Hepatic stellate cell (primary cell): ENCODE results near the gene METTL25.
A peak's percentile ranks its signal among the peaks of the same experiment; 100 is the strongest.

Experiments used
- DNase-seq: peaks from one replicate; pipeline ENCODE4 v3.0.0; 2011; ENCODE audit warnings: low spot score

Gene METTL25

GRCh38 chr12:82406651-82407050 is 48.3 kb downstream of the METTL25 start:
- no peak for DNase-seq

- no peak for DNase-seq
Observed at GRCh38 chr12:82407481-82407880, 49.2 kb downstream of the METTL25 start.

- DNase-seq: no peak
Observed at GRCh38 chr12:82408844-82409243, 50.5 kb downstream of the METTL25 start.

- DNase-seq: no peak
Observed at GRCh38 chr12:82411546-82412230, 53.4 kb downstream of the METTL25 start.

- DNase-seq: no peak
Observed at GRCh38 chr12:82412246-82412645, 53.9 kb downstream of the METTL25 start.

- DNase-seq: no peak
Observed at GRCh38 chr12:82414044-82414443, 55.7 kb downstream of the METTL25 start.

GRCh38 chr12:82414926-82415325 is 56.6 kb downstream of the METTL25 start:
- DNase-seq: no peak

GRCh38 chr12:82415402-82415801 is 57.1 kb downstream of the METTL25 start:
- DNase-seq: peak; percentile 0

- DNase-seq: no peak
Observed at GRCh38 chr12:82425241-82425640, 66.9 kb downstream of the METTL25 start.

GRCh38 chr12:82426081-82426480 is 67.8 kb downstream of the METTL25 start:
- DNase-seq: no peak

- no peak for DNase-seq
Observed at GRCh38 chr12:82426586-82426985, 68.3 kb downstream of the METTL25 start.

GRCh38 chr12:82430541-82431145 is 72.3 kb downstream of the METTL25 start:
- DNase-seq: no peak

- DNase-seq: no peak
Observed at GRCh38 chr12:82434392-82434911, 76.1 kb downstream of the METTL25 start.

GRCh38 chr12:82436354-82436753 is 78.0 kb downstream of the METTL25 start:
- DNase-seq: no peak

- DNase-seq: no peak
Observed at GRCh38 chr12:82437744-82438143, 79.4 kb downstream of the METTL25 start.

- DNase-seq: no peak
Observed at GRCh38 chr12:82438356-82438755, 80.0 kb downstream of the METTL25 start.

GRCh38 chr12:82440885-82441284 is 82.6 kb downstream of the METTL25 start:
- DNase-seq: no peak

- DNase-seq: no peak
Observed at GRCh38 chr12:82448911-82449578, 90.7 kb downstream of the METTL25 start.

GRCh38 chr12:82456633-82457032 is 98.3 kb downstream of the METTL25 start:
- no peak for DNase-seq

- DNase-seq: no peak
Observed at GRCh38 chr12:82458101-82458500, 99.8 kb downstream of the METTL25 start.

- DNase-seq: no peak
Observed at GRCh38 chr12:82461393-82461792, 103.1 kb downstream of the METTL25 start.

GRCh38 chr12:82461836-82462235 is 103.5 kb downstream of the METTL25 start:
- DNase-seq: no peak

GRCh38 chr12:82468563-82468962 is 110.2 kb downstream of the METTL25 start:
- no peak for DNase-seq
